ENCODE measurements around the gene TACR1.

The TACR1 gene

GRCh38 chr2:75006041-75006440, 193.3 kb downstream of the TACR1 start:
- no peak for DNase-seq

GRCh38 chr2:75003773-75004172, 195.5 kb downstream of the TACR1 start:
- no peak for DNase-seq

- no peak for DNase-seq
These were observed 196.0 kb downstream of the TACR1 start for GRCh38 chr2:75003276-75003675.

GRCh38 chr2:75002007-75002406, 197.3 kb downstream of the TACR1 start:
- DNase-seq = no peak

GRCh38 chr2:74999468-74999867, 199.9 kb downstream of the TACR1 start:
- no peak for DNase-seq

All from NCI-H82 (cell line).